GM18951 (cell line): ENCODE measurements around the gene AHSG.
"Not testable (repeated sequence)": the region's sequence is repeated elsewhere in the genome, so short reads cannot be mapped to it uniquely, and the experiment has no call there.

ENCODE experiments used
- POLR2A ChIP-seq: IDR thresholded peaks from 4 replicates; pipeline ENCODE4 v1.6.1; 2011; ENCODE audit warnings: mild to moderate bottlenecking; ENCODE audit not compliant: insufficient read length, insufficient read depth; ENCODE audit errors: extremely low read depth
- in situ Hi-C: fragments of 300-500 bp; cut with MboI; formaldehyde crosslinking; loops from one replicate; pipeline ENCODE4 v1.12.0; 2022; ENCODE audit warnings: low sequenced_read_pairs, mixed read lengths, inconsistent platforms; ENCODE audit not compliant: unreplicated experiment

AHSG gene

DNA sequence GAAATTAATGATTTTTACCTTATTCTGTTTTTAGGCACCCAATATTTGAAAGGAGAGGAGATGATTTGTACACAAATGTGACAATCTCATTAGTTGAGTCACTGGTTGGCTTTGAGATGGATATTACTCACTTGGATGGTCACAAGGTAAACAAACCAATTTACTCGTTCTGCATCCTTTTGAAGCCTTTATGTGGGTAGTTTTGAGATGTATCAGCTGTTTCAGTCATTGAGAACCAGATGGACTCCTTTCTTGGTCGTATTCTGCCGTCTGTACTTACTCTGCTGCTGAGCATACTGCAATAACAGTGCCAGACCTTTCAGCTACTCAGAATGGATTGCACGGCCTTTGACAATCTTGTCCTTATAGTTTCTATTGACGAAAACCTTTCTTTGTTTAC is 29.0 kb upstream of the AHSG start:
- in situ Hi-C loops: no loop called here
- no peak for TF ChIP-seq POLR2A

GRCh38 chr3:186586245-186586644 is 26.6 kb upstream of the AHSG start:
- in situ Hi-C loops: not testable (repeated sequence)

DNA sequence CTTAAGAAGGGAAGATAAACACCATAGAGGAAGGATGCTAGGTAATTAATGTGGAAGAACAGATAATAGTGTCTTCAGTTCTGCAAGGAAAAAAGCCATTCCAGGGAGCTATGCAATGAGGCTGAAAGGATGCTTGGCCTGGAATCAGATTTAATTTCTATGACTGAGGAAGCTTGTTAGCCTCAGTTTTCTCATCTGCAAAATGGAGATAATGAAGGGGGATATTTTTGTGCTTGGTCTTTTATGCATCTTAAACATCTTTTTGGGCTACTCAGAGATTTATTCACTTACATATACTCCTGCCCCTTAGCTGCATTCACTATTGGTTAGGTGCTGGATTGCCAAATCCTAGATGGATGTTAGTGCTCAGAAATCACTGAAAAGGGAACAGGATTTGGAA is 25.7 kb upstream of the AHSG start:
- no peak for TF ChIP-seq POLR2A
- in situ Hi-C loops: no loop called here

DNA sequence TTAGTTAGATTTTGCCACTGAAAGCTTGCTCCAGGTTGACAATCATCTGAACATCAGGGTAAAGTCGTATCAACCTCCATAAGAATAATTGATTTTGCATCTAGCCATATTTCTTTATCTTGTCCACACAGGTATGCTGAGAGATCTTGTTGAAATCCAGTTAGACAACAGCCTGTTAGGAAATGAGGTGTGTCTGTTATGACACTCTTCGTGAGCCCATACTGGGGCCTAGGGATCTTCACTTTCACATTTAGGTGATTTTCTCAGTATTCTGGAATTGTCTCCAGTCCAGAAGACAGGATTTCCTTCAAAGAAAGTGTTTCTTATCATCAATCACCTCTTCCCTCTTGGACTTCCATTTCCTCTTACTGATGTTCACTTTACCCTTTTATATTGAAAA is 24.2 kb upstream of the AHSG start:
- in situ Hi-C loops: no loop called here

DNA sequence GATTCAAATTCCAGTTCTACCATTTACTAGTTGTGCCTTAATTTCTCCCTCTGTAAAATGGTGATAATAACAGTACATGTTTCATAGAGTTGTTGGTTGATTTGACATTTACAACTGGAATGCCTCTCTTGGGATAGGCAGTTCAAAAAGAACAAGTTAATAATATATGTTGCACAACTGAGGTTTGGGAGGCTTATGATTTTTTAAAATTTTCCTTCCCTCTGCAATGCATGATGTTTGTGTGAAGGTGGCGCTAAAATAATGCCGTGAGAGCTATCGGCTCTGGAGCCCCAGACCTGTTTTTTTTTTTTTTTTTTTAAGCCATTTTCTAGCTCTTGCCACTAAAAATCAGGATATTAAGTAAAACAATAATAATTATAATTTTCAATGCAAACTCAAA is 23.7 kb upstream of the AHSG start:
- in situ Hi-C loops: no loop called here
- TF ChIP-seq POLR2A: no peak

More for the DNA sequence above, 24.2 kb upstream of the AHSG start:
- TF ChIP-seq POLR2A: no peak

DNA sequence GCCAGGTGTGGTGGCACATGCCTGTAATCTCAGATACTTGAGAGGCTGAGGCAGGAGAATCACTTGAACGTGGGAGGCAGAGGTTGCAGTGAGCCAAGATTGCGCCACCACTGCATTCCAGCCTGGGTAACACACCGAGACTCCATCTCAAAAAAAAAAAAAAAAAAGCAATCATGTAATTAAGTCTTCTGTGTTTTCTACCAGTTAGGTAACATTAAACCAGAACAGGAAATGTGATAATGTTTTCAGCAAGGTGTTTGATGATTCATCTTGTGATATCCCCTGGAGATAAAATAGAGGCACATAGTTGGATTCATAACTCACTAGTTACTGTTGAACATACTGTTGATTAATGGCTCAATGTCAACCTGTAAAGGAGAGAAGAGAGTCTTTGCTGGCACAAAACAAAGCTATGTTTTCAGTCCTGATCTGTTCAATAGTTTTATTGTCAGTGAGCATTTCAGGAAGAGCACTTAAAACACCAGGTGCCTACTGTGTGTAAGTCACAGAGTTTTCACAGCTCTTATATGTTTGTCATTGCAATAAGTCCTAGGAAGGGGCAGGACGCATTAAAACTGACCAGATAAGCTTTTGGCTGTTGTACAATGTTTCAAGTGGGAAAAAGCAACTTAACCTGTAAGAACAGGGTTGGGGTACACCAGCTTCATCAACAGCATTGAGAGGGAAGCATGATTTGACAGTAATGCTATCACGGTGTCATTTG is 22.8 kb upstream of the AHSG start:
- in situ Hi-C loops: no loop called here
- TF ChIP-seq POLR2A: no peak

DNA sequence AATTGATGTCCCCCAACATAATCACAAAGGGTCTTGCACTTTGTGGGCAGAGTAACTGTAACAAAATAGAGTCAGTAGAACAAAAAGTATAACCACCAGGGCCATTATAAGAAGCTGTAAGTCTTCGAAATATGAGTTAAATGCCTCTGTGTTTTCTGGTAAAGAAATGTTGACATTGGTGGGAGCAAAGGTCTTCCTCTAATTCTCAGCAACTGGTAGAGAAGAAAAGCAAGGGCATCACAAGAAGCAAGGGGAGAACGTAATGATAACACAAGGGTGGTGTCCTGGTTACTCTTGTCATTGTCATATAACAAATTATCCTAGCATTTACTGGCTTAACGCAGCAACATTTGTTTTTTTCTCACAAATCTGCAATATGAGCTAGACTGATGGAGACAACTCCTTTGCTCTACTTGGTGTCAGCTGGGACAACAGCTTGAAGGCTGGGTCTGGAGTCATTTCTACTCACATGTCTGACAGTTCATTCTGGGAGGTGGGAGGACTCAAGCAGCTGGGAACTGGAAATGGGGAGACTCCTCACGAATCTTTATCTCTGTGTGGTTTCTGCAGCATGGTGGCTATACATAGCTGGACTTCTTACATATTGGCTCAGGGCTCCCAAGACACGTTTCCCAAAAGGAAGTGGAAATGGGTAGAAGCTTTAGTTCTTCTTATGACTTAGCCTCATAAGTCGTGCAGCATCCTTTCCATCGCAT is 22.1 kb upstream of the AHSG start:
- in situ Hi-C loops: no loop called here
- TF ChIP-seq POLR2A: no peak

GRCh38 chr3:186592682-186593081 is 20.2 kb upstream of the AHSG start:
- in situ Hi-C loops: no loop called here
- no peak for TF ChIP-seq POLR2A

DNA sequence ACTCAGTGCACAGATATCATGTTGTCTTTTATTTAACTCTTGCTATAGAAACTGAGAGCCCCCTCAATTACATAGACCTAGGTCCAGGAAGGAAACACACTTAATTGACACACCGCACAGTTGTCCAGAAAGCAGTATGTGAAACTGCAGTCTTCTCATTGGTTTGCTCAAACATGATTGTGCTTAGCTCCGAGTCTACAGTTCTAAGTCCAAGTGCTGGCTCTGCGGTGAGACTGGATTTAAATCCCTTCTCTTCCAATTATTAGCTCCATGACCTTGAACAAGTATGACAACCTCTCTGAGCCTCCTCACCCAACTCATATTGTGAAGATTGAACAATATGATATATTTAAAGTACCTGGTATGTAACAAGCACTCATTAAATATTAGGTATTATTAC is 19.0 kb upstream of the AHSG start:
- in situ Hi-C loops: no loop called here
- no peak for TF ChIP-seq POLR2A

- in situ Hi-C loops: no loop called here
- TF ChIP-seq POLR2A: no peak
Observed at GRCh38 chr3:186594591-186595113, 18.2 kb upstream of the AHSG start.

DNA sequence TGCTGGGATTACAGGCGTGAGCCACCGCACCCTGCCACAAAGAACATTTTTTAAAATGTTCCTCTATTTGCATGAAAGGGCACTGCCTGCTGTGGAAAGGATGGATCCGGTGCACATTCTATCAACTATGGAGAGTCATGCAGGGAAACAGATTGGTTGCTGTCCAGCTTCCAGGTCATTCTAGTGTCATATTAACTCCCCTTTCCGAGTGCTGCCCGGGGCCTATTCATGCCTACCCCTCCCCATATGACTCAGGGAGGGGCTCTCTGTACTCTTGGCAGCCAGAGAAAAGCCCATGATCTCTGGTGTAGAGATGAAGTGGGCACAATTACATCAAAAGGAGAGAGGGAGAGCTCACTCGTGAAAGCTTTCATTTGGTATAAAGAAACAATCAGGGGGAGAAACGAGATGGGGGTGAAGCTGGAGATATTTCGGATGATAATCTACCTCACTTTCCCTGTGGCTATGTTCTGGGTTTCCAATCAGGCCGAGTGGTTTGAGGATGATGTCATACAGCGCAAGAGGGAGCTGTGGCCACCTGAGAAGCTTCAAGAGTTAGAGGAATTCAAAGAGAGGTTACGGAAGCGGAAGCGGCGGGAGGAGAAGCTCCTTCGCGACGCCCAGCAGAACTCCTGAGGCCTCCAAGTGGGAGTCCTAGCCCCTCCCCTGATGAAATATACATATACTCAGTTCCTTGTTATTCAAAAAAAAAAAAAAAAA is 16.1 kb upstream of the AHSG start:
- no peak for TF ChIP-seq POLR2A
- in situ Hi-C loops: no loop called here

DNA sequence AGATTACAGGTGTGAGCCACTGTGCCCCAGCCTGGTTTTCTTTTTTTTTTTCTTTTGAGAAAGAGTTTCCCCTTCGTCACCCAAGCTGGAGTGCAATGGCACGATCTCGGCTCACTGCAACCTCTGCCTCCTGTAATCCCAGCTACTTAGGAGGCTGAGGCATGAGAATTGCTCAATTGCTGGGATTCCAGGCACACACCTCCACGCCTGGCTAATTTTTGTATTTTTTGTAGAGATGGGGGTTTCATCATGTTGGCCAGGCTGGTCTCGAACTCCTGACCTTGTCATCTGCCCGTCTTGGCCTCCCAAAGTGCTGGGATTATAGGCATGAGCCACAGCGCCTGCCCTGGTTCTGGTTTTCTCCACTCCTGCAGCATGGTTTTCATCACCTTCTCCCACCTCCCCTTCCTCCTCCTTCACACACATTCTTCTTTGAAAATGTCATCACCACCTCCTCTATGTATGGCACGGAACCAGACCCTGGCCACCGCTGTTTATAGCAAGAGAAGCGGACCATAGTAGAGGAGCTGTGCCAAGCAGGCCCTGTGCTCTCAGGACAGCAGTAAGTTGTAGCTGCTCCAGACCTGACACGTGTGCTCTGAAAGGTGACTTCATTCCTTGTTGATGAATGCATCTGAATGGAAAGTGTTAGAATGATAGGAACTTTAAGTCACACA is 14.6 kb upstream of the AHSG start:
- in situ Hi-C loops: no loop called here
- no peak for TF ChIP-seq POLR2A

DNA sequence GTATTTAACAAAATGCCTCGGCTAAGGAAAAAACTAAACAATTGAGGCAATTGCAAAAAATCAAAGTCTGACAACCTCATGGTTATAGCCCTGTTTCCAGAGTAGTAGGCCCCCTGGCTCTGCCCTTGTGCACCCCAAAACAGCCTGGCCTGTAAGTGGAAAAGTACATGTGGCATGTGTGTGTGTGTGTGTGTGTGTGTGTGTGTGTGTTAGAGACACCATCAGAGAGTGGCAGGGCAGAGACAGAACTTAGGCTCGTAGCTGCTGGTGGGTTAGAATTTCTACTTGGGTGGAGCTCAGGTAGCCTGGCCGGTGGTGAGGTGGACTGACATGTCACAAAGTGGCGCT is 14.1 kb upstream of the AHSG start:
- in situ Hi-C loops: no loop called here
- no peak for TF ChIP-seq POLR2A

GRCh38 chr3:186599142-186599784 is 13.6 kb upstream of the AHSG start:
- no peak for TF ChIP-seq POLR2A

More at GRCh38 chr3:186599142-186599784, 13.6 kb upstream of the AHSG start:
- in situ Hi-C loops: no loop called here
